GM19238 (cell line): ENCODE data around the gene MYEOV.

Source experiments
- DNase-seq: peaks from one replicate; pipeline ENCODE4 v3.0.0; 2011; ENCODE audit warnings: low spot score; ENCODE audit not compliant: insufficient read length

The MYEOV gene

GRCh38 chr11:69339041-69339733 is 45.2 kb downstream of the MYEOV start:
- no peak for DNase-seq

- DNase-seq, result no peak
Measured at GRCh38 chr11:69339983-69340565, 46.1 kb downstream of the MYEOV start.

GRCh38 chr11:69342588-69343330 is 48.8 kb downstream of the MYEOV start:
- no peak for DNase-seq

GRCh38 chr11:69343401-69344321 is 49.7 kb downstream of the MYEOV start:
- DNase-seq, result no peak

- DNase-seq, result no peak
Measured at GRCh38 chr11:69344570-69345145, 50.7 kb downstream of the MYEOV start.
